Hematopoietic multipotent progenitor cell (in vitro differentiated cells): ENCODE data around the gene FPGS. TPM values are rescaled to one million over a fixed set of nuclear protein-coding genes. Genes with fewer than 3 reads are reported as not detected.

Experiments
- DNase-seq, 3 donors: peaks; one replicate each; pipeline ENCODE4 v3.0.0-alpha.2; 2011 to 2015; ENCODE audit warnings: low read depth in 2 of 3, low spot score in 2 of 3
- total RNA-seq: library from RNA; depleted of rRNA; stranded (reverse); fragments of >200 nt; gene quantifications from one replicate; pipeline ENCODE4 v1.2.3, GENCODE V29; 2012

The FPGS gene
- total RNA-seq, 1 donor = 212 TPM

- DNase-seq = peak; percentile 88 to 99 (median 99)
These were observed 31.6 kb upstream of the FPGS start for GRCh38 chr9:127770905-127771569.

DNA sequence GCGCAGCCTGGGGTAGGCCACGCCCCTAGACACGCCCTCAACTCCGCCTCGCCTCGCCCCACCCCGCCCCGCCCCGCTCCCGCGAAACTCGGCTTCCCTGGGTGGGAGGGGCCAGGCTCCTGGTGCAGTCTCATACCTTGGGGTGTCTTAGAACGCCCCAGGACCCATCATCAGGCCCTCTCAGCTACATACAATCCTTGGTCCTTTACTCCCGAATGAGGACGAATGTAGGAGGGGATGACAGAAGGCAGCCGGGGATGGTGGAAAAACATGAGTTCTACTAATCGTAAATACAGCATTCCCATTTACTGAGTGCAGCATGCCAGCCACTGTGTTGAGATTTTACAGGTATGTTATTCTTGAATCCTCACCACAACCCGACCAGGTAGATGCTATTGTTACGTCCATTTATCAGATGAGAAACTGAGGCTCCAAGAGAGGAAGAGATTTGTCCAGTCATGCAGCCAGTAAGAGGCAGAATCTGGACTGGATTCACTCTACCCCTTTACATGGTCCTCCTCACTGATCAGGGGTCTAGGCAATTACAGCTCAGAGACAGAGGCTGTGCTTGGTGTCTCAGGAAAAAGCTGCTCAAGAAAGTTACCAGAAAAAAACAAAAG is 31.0 kb upstream of the FPGS start:
- no peak for DNase-seq

DNA sequence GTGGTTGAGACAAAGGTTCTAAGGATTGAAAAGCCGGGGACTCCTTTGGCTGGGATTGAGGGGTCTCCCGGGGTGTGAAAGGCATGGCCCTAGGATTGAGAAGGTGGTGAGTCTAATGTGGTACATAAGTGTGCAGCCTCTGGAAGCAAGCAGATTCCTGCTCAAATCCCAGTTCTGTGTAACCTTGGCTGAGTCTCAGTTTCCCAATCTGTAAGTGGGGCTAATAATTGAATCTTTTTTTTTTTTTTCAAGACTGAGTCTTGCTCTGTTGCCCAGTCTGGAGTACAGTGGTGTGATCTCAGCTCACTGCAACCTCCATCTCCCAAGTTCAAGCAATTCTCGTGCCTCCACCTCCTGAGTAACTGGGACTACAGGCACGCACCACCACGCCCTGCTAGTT is 30.1 kb upstream of the FPGS start:
- DNase-seq = no peak

DNA sequence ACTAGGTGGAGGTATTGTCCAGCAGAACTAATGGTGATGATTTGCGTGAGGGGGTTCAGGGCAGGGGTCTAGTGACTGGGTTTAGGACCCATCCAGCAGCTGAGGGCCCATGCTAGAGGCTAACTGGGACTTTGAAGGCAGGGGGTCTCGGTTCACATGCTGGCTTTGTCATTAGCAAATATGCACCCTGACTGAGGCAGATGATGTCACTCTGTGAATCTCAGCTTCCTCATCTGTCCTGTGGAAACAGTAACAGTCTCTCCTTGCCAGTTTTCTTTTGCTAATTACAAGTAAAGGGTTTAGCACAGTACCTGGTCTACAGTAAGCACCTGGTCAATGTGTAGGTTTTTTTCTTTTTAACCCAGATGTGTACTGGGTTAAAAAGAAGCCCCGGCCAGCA is 29.4 kb upstream of the FPGS start:
- DNase-seq = no peak

DNA sequence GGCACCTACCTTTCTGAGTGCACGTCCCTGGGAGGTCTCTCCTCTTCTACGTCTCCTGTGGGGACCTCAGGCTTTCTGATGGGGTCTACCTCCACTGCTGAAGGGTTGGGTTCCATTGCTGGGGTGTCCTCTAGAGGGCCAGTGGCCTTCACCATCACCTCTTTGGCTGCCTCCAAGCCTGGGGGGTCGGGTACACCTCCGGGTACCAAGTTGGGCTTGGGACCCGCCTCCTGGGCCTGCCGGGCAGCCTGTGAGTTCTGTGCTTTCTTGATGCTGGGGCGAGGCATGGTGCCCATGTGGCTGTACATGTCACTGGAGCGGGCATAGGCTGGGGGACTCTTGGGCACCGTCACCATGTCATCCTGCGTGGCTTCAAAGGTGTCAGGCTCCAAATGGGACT is 28.7 kb upstream of the FPGS start:
- DNase-seq = no peak

GRCh38 chr9:127776195-127776923 is 26.3 kb upstream of the FPGS start:
- DNase-seq = peak in 2 of 3 donors; percentile 89 to 94

GRCh38 chr9:127776924-127777289 is 25.8 kb upstream of the FPGS start:
- DNase-seq = no peak

DNA sequence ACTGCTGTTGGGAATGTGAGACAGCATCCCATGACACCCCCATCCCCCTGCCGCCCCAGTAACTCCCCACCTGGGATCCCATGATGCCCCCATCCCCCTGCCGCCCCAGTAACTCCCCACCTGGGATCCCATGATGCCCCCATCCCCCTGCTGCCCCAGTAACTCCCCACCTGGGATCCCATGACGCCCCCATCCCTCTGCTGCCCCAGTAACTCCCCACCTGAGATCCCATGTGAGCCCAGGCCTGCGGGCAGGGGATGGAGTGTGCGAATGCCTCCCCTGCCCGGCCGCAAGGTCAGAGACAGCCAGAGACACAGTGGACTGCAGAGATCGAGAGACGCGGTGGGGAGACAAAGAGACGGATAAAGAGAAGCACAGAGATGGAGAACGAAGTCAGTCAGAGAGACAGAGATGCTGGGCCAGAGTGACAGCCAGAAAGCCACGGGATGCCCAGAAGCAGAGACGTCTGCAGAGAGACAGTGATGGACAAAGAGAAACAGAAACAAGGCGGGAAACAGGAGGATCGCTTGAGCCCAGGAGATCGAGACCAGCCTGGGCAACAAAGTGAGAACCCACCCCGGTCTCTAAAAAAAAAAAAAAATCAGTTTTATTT is 25.2 kb upstream of the FPGS start:
- DNase-seq = no peak

DNA sequence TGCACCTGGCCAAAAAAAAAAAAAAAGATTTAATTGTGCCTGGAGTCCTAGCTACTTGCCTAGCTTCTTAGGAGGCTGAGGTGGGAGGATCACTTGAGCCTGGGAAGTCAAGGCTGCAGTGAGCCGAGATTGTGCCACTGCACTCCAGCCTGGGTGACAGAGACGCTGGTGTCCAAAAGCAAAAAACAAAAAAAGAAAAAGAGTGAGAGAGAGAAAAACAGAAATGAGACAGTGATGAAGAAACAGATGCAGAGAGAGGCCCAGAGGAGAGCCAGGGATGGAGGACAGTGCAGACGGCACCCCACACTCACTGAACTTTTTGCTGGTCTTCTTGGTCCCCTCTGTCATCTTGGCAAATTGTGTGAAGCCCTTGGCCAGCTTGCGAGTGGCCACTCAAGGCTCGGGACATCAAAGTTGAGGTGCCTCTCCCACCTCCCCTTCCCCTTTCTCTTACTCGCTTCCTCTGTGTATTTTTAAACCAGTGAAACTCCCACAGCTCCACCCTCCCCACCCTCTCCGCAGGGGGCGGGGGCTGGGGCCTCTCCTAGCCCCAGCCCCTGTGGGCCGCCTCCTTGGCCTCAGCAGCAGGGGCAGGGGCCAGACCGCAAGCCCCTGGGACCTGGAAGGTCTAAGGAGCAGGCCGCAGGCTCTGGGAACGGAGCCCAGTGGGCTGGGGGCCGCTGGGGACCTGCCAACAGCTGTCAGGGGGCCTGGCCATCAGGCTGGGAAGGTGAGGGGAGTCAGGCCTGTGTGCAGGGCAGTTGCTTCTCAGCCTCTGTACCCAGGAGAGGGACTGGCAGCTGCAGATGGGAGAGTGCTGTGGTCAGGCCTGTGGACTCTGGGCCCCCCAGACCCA is 24.2 kb upstream of the FPGS start, which contains the start of gene SH2D3C:
TSS of gene SH2D3C (minus strand) at position 387 of the 856 bp plus-strand sequence. CDS start at position 348, 39 bp downstream.
- DNase-seq = peak in 2 of 3 donors; percentile 62 to 66

DNA sequence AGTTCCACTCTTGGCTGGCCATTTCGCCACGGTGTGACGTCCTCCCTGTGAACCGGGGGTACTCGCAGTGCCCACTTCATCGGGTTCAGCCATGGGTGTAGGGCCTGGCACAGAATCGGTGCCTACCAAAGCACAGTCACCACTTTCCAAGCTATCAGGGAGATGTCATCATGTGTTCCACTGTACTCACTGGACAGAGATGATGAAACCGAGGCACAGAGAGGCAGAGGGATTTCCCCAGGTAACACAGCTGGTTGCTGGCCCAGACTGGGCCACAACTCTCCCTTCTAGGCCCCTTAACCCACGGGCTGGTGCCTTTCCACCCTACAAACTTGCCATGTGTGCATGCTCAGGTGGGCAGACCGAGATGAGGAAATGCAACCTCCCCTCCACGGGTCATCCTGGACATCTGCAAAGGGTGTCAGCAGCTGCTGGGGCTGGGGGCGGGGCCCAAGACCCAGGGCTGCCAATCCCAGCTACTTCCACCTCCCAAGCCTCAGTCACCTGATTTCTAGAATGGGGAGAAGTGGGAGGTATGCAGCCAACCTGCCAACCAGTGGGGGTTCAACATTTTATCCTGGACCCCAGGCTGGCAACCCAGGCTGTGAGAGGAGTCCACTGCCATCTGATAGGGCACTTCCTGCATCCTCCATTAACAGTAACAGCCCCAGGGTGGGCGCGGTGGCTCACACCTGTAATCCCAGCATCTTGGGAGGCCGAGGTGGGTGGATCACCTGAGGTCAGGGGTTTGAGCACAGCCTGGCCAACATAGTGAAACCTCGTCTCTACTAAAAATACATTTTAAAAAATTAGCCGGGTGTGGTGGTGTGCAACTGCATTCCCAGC is 23.3 kb upstream of the FPGS start:
- peak in 2 of 3 donors; percentile 18 to 36 for DNase-seq

DNA sequence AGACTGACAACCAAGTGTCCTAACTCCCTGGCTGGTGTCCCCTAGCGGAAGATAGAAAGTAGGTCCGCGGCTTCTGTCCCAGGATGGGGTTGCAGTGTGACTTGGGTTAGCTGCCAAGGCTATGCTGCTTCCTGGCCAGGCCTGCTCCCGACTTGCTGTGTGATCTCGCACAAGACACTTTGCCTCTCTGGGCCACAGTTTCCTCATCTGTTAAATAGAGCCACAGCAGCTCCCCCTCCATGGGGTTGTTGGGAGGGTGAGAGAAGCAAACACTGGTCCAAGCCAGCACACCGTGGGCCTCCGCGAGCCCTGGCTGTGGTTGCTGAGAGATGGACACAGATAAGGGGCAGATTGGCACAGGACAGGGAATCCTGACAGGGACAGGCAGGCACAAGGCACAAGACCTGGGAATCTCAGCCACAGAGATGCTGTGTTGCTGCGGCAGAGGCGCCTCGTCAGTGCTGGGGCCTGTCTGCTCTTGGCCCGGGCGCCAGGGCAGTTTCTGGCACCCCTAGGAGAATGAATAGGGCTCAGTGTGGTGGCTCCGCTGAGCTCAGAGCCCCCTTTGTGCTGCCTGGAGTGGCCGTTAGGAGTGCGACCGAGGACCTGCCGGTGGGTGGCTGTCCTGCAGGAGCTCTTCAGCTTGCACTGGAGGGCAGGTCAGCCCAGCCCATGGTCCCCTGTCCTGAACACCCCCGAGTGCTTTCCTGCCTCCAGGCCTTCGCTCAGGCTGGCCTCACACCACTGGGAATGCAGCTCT is 22.4 kb upstream of the FPGS start:
- no peak for DNase-seq

DNA sequence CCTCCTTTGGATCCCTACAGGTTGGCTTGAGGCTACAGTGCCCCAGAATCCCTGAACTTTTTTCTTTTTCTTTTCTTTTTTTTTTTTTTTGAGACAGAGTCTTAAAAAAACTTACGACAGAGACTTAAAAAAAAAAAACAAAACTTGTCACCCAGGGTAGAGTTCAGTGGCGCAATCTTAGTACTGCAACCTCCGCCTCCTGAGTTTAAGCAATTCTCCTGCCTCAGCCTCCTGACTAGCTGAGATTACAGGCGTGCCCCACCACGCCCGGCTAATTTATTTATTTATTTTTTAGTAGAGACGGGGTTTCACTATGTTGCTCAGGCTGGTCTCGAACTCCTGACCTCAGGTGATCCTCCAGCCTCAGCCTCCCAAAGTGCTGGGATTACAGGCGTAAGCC is 21.8 kb upstream of the FPGS start:
- DNase-seq = peak in 1 of 3 donors; percentile 61

- DNase-seq = no peak
These were observed 20.9 kb upstream of the FPGS start for GRCh38 chr9:127781806-127782205.

DNA sequence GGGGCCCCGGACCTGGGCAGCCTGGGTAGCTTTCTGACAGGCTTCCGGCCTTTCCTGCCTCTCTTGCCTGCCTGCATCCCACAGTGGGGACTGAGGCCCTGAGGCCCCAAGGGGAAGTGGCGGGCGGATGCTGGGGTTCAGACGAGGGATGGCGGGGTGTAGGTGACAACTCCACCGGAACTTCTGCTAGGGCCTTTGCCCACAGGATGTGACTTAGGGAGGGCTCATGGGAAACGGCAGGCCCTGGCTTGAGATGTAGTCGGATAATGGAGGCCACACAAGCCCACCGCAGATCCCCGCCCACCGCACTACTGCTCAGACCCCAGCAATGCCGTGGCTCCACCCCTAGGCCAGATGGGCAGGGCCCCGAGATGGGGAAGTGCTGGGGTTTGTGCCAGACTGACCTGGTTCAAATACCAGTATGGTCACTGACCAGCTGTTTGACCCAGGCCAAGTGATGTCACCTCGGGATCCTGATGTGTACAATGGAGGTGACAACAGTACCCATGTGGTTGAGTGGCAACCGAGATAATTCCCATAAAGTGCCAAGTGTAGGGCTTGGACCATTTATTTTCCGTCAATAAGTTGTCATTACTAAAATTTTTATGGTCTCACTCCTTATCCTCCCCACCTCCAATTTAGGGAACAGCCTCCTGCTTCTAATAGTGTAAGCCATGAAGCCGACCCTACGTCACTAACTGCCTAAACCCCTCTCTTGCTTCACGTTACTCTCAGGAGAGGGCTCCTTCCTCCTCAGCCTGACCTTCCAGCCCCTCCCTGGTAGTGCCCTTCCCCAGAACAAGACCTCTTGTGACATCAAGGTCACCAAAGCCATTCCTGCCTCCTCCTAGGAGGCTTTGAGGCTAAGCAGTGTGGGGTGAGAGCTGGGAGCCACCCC is 19.3 kb upstream of the FPGS start:
- DNase-seq = peak in 2 of 3 donors; percentile 98 to 99

DNA sequence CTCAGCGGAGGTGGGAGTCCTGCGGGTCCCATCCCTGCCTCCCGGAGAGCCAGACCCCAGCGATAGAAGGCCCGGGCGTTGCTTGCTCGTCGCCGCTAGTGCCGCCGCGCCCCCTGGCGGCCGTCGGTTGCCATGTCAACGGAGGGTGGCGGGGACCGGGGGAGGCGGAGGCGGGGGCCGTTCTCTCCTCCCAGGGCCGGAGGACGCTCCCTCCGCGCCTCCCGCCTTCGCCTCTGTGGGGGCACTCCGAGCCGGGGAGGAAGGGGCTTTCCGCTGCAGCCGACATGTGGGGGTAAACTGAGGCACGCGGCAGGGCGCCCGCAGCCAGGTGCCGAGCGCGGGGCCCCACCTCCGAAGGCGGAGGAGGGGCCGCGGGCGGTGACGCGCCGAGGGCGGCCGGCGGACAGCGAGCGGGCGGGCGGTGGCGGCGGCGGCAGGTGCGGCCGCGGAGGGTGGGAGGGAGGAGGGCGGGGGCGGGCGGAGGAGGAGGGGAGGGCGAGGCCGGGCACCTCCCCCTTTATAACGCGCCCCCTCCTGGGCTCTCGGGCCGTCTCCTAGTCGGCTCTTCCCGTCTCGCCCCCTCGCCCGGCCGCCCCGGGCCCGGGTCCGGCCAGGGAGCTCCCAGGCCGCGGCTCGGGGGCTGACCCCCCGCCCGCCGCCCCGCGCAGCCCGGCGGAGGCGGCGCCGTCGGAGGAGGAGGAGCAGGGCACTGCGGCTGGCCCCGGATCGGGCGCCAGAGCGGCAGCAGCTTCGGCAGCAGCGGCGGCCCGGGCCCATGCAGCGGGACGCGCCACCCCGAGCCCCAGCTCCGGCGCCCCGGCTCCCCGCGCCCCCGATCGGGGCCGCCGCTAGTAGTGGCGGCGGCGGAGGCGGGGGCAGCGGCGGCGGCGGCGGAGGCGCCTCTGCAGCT is 17.4 kb upstream of the FPGS start:
- DNase-seq = peak; percentile 90 to 92 (median 92)

DNA sequence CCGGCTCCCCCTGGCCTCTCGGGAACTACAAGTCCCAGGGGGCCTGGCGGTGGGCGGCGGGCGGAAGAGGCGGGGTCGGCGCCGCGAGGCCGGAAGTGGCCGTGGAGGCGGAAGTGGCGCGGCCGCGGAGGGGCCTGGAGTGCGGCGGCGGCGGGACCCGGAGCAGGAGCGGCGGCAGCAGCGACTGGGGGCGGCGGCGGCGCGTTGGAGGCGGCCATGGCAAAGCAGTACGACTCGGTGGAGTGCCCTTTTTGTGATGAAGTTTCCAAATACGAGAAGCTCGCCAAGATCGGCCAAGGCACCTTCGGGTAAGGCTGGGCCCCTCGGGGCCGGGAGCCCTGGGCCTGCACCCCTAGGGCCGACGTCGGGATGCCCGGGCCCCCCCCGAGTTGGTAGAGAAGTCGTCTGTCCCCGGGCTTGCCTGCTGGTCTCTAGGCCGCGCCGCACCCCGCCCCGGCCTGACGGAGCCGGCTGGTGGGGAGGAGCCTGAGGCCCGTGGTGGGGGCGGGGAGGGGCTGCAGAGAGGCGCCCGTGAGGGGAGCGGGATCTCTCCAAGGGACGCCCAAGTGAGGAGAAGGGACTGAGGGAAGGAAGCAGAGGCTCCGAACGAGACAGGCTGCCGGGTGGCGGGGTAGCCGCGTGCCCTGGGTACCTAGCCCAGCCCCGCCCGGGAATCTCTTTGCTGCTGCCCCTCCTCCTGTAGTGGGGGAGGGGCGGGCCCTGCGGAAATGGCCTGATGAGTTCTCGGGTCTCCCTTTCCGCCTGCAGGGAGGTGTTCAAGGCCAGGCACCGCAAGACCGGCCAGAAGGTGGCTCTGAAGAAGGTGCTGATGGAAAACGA is 16.5 kb upstream of the FPGS start, which contains the start of gene CDK9:
TSS of gene CDK9 (plus strand) at position 102 of the 840 bp plus-strand sequence. CDS start at position 217, 115 bp downstream.
- peak; percentile 80 to 92 (median 89) for DNase-seq
